Measurements from ENCODE around the gene LRIF1. TPM values are rescaled to one million over a fixed set of nuclear protein-coding genes. Genes with fewer than 3 reads are reported as not detected.

The LRIF1 gene
- total and polyA plus RNA-seq, 2 experiments from 2014 or later = 9.5 to 12.8 TPM

DNA sequence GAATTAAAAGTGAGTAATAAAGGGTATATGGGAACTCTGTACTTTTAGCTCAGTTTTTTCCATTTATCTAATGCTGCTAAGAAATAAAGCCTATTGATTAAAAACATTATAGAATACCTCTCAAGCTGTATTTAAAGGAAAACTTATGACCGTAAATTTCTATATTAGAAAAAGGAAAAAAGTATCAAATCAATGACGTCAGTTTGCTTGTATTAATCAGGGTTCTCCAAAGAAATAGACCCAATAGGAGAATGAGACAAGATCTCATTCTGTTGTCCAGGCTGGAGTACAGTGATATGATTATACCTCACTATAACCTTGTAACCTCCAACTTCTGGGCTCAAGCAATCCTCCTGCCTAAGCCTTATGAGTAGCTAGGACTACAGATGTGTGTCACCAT lies 15.4 kb upstream of the LRIF1 start:
- H3K36me3 ChIP-seq (replicated peaks; ENCODE audit: insufficient read depth, low read depth) = no peaks in the 10 kb centered on the region
- TF ChIP-seq EZH2phosphoT487 (IDR thresholded peaks at IDR 0.05; ENCODE audit: low read depth, severe bottlenecking, unreplicated experiment) = no peak
- no peaks in the 10 kb centered on the region for H4K20me1 ChIP-seq (ENCODE audit: insufficient read depth, poor library complexity, severe bottlenecking)
- no peak for DNase-seq (ENCODE audit: low spot score)
- no peak overlapping the region for H3K27ac ChIP-seq
- no peaks in the 10 kb centered on the region for H3K27me3 ChIP-seq
- H3K9me3 ChIP-seq (ENCODE audit: low read depth) = no peaks in the 10 kb centered on the region
- no peaks in the 10 kb centered on the region for H3K79me2 ChIP-seq
- no peak overlapping the region for H3K4me3 ChIP-seq
- H2AFZ ChIP-seq = no peak overlapping the region
- H3K4me2 ChIP-seq = no peak overlapping the region
- no peaks in the 10 kb centered on the region for H3K9me2 ChIP-seq (replicated peaks; ENCODE audit: insufficient read depth)
- WGBS (ENCODE audit: low lambda C conversion rate, missing lambda C conversion rate) = 91% methylated on average over 2 of the region's 2 CpGs
- H3K4me1 ChIP-seq (ENCODE audit: insufficient read depth) = no peaks in the 10 kb centered on the region

GRCh38 chr1:110976089-110976488 lies 12.4 kb upstream of the LRIF1 start:
- Histone ChIP-seq H3K9me2 (replicated peaks; ENCODE audit: insufficient read depth) (no peaks in the 10 kb centered on the region), H2AFZ (no peak overlapping the region), H3K4me3 (no peak overlapping the region), H3K27ac (no peak overlapping the region), H3K27me3 (no peaks in the 10 kb centered on the region), H3K79me2 (no peaks in the 10 kb centered on the region), H4K20me1 (ENCODE audit: insufficient read depth, poor library complexity, severe bottlenecking) (no peaks in the 10 kb centered on the region), H3K9me3 (ENCODE audit: low read depth) (no peaks in the 10 kb centered on the region), H3K4me1 (ENCODE audit: insufficient read depth) (no peaks in the 10 kb centered on the region), H3K36me3 (replicated peaks; ENCODE audit: insufficient read depth, low read depth) (no peaks in the 10 kb centered on the region), H3K4me2 (no peak overlapping the region)
- DNase-seq (ENCODE audit: low spot score) = no peak
- TF ChIP-seq CTCF (IDR thresholded peaks at IDR 0.05; ENCODE audit: poor library complexity) (no peak), EZH2phosphoT487 (IDR thresholded peaks at IDR 0.05; ENCODE audit: low read depth, severe bottlenecking, unreplicated experiment) (no peak), EZH2 (IDR thresholded peaks at IDR 0.05; ENCODE audit: borderline replicate concordance) (no peak)
- 89% methylated on average over 3 of the region's 3 CpGs for WGBS (ENCODE audit: low lambda C conversion rate, missing lambda C conversion rate)

DNA sequence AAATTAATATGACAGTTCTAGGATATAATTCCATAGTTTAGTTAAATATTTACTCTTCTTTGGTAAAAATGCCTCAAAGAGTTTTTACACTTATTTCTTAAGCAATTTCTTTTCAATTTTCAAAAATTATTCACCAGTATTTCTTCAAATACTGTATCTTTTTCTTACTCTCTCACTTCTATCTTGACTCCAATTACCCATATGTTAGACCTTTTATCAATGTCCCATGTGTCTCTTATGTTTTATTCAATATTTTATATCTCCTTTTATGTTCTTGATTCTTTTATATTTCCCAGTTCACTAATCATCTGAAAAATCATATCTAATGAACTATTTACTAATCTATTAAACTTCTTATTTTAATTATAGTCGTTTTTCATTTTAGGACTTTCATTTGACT lies 11.5 kb upstream of the LRIF1 start:
- Histone ChIP-seq H3K9me2 (replicated peaks; ENCODE audit: insufficient read depth) (no peaks in the 10 kb centered on the region), H3K4me3 (no peak overlapping the region), H3K36me3 (replicated peaks; ENCODE audit: insufficient read depth, low read depth) (no peaks in the 10 kb centered on the region), H3K27ac (no peak overlapping the region), H2AFZ (no peak overlapping the region), H3K4me1 (ENCODE audit: insufficient read depth) (no peaks in the 10 kb centered on the region), H3K27me3 (no peaks in the 10 kb centered on the region), H3K79me2 (no peaks in the 10 kb centered on the region), H3K9me3 (ENCODE audit: low read depth) (no peaks in the 10 kb centered on the region), H3K4me2 (no peak overlapping the region), H4K20me1 (ENCODE audit: insufficient read depth, poor library complexity, severe bottlenecking) (no peaks in the 10 kb centered on the region)
- 49% methylated on average over 1 of the region's 1 CpG for WGBS (ENCODE audit: low lambda C conversion rate, missing lambda C conversion rate)
- TF ChIP-seq EZH2phosphoT487 (IDR thresholded peaks at IDR 0.05; ENCODE audit: low read depth, severe bottlenecking, unreplicated experiment) (no peak), CTCF (IDR thresholded peaks at IDR 0.05; ENCODE audit: poor library complexity) (no peak), EZH2 (IDR thresholded peaks at IDR 0.05; ENCODE audit: borderline replicate concordance) (no peak)
- no peak for DNase-seq (ENCODE audit: low spot score)

- peaks cover 6% of the 10 kb centered on the region for H3K9me3 ChIP-seq (ENCODE audit: low read depth)
- H3K79me2 ChIP-seq = peaks cover 6% of the 10 kb centered on the region
- WGBS (ENCODE audit: low lambda C conversion rate, missing lambda C conversion rate) = 68% methylated on average over 1 of the region's 1 CpG
- H3K27ac ChIP-seq = no peak overlapping the region
- H3K4me3 ChIP-seq = no peak overlapping the region
- H3K27me3 ChIP-seq = no peaks in the 10 kb centered on the region
- no peak overlapping the region for H2AFZ ChIP-seq
- H3K36me3 ChIP-seq (replicated peaks; ENCODE audit: insufficient read depth, low read depth) = no peaks in the 10 kb centered on the region
- TF ChIP-seq EZH2phosphoT487 (IDR thresholded peaks at IDR 0.05; ENCODE audit: low read depth, severe bottlenecking, unreplicated experiment) (no peak), CTCF (IDR thresholded peaks at IDR 0.05; ENCODE audit: poor library complexity) (no peak), EZH2 (IDR thresholded peaks at IDR 0.05; ENCODE audit: borderline replicate concordance) (no peak)
- H3K4me2 ChIP-seq = no peak overlapping the region
- H3K9me2 ChIP-seq (replicated peaks; ENCODE audit: insufficient read depth) = no peaks in the 10 kb centered on the region
- no peaks in the 10 kb centered on the region for H4K20me1 ChIP-seq (ENCODE audit: insufficient read depth, poor library complexity, severe bottlenecking)
- no peak for DNase-seq (ENCODE audit: low spot score)
- H3K4me1 ChIP-seq (ENCODE audit: insufficient read depth) = peaks cover 6% of the 10 kb centered on the region
Measured at GRCh38 chr1:110967256-110967655, 3.5 kb upstream of the LRIF1 start.
